NAMALWA (cell line): Measurements from ENCODE around the gene ZNF69.
A peak's percentile ranks its signal among the peaks of the same experiment; 100 is the strongest.
"Not testable (repeated sequence)": the region's sequence is repeated elsewhere in the genome, so short reads cannot be mapped to it uniquely, and the experiment has no call there.

ENCODE experiments used
- DNase-seq: peaks from one replicate; pipeline ENCODE4 v3.0.0-alpha.2; 2015; ENCODE audit warnings: low spot score

The ZNF69 gene

GRCh38 chr19:11887611-11888531, at the start of gene ZNF69:
TSS of gene ZNF69 (plus strand) at chr19:11887782. CDS start at chr19:11887924, 142 bp downstream.
- DNase-seq, result peak; percentile 84

- DNase-seq, result no peak
These were observed 43.9 kb upstream of the ZNF69 start for GRCh38 chr19:11843722-11844121.

- DNase-seq, result not testable (repeated sequence)
These were observed 40.0 kb upstream of the ZNF69 start for GRCh38 chr19:11847615-11848014.

- no peak for DNase-seq
These were observed 39.4 kb upstream of the ZNF69 start for GRCh38 chr19:11848200-11848593.

GRCh38 chr19:11848594-11849469, 38.8 kb upstream of the ZNF69 start, which contains the start of gene ZNF439:
TSS of gene ZNF439 (plus strand) at chr19:11848726. CDS start at chr19:11848868, 142 bp downstream.
- peak; percentile 96 for DNase-seq

GRCh38 chr19:11850289-11850688, 37.3 kb upstream of the ZNF69 start:
- DNase-seq, result not testable (repeated sequence)

GRCh38 chr19:11853358-11853757, 34.2 kb upstream of the ZNF69 start:
- no peak for DNase-seq

- no peak for DNase-seq
These were observed 30.9 kb upstream of the ZNF69 start for GRCh38 chr19:11856596-11857250.

GRCh38 chr19:11860721-11861120, 26.9 kb upstream of the ZNF69 start:
- no peak for DNase-seq

- DNase-seq, result no peak
These were observed 26.3 kb upstream of the ZNF69 start for GRCh38 chr19:11861301-11861700.

GRCh38 chr19:11867766-11868165, 19.8 kb upstream of the ZNF69 start:
- DNase-seq, result not testable (repeated sequence)

- DNase-seq, result no peak
These were observed 19.4 kb upstream of the ZNF69 start for GRCh38 chr19:11868188-11868587.

GRCh38 chr19:11872624-11873023, 15.0 kb upstream of the ZNF69 start:
- DNase-seq, result no peak

- DNase-seq, result no peak
These were observed 13.8 kb upstream of the ZNF69 start for GRCh38 chr19:11873762-11874161.

GRCh38 chr19:11879687-11880266, 7.8 kb upstream of the ZNF69 start:
- peak; percentile 34 for DNase-seq

GRCh38 chr19:11880598-11880997, 7.0 kb upstream of the ZNF69 start:
- DNase-seq, result no peak

- peak; percentile 80 for DNase-seq
These were observed 6.3 kb upstream of the ZNF69 start for GRCh38 chr19:11881151-11881800.

- DNase-seq, result no peak
These were observed 5.0 kb upstream of the ZNF69 start for GRCh38 chr19:11882606-11883005.

- no peak for DNase-seq
These were observed 360 bp upstream of the ZNF69 start for GRCh38 chr19:11887234-11887610.

- not testable (repeated sequence) for DNase-seq
These were observed 2.3 kb downstream of the ZNF69 start for GRCh38 chr19:11889901-11890300.

- no peak for DNase-seq
These were observed 3.1 kb downstream of the ZNF69 start for GRCh38 chr19:11890634-11891033.
